ENCODE data around the gene SLC30A1.

Gene SLC30A1

GRCh38 chr1:211534545-211535291, 44.2 kb downstream of the SLC30A1 start:
- Histone ChIP-seq H3K27me3 (ENCODE audit: control insufficient read depth in 1 of 2, insufficient read depth in 2 of 2, low read length in 2 of 2) (no peaks in the 10 kb centered on the region), H3K9me3 (ENCODE audit: control insufficient read depth in 1 of 2, low read length in 2 of 2) (no peaks in the 10 kb centered on the region), H3K4me3 (ENCODE audit: low read depth in 1 of 2, low read length in 2 of 2) (no peak overlapping the region), H3K36me3 (ENCODE audit: control insufficient read depth in 1 of 2, insufficient read depth in 2 of 2, low read length in 2 of 2) (no peaks in the 10 kb centered on the region), H3K4me1 (ENCODE audit: control insufficient read depth in 1 of 2, insufficient read depth in 2 of 2, low read length in 2 of 2) (no peaks in the 10 kb centered on the region), H3K27ac (ENCODE audit: low read depth, low read length) (no peak overlapping the region), H3K9ac (ENCODE audit: low read depth in 1 of 2, low read length in 2 of 2) (no peak overlapping the region)

GRCh38 chr1:211532088-211532444, 46.9 kb downstream of the SLC30A1 start:
- H3K9me3 ChIP-seq (ENCODE audit: control insufficient read depth in 1 of 2, low read length in 2 of 2), result no peaks in the 10 kb centered on the region
- H3K36me3 ChIP-seq (ENCODE audit: control insufficient read depth in 1 of 2, insufficient read depth in 2 of 2, low read length in 2 of 2), result no peaks in the 10 kb centered on the region
- no peaks in the 10 kb centered on the region for H3K4me1 ChIP-seq (ENCODE audit: control insufficient read depth in 1 of 2, insufficient read depth in 2 of 2, low read length in 2 of 2)
- no peak overlapping the region for H3K27ac ChIP-seq (ENCODE audit: low read depth, low read length)
- H3K4me3 ChIP-seq (ENCODE audit: low read depth in 1 of 2, low read length in 2 of 2), result no peak overlapping the region
- no peak overlapping the region for H3K9ac ChIP-seq (ENCODE audit: low read depth in 1 of 2, low read length in 2 of 2)
- H3K27me3 ChIP-seq (ENCODE audit: control insufficient read depth in 1 of 2, insufficient read depth in 2 of 2, low read length in 2 of 2), result no peaks in the 10 kb centered on the region

- Histone ChIP-seq H3K9ac (ENCODE audit: low read depth in 1 of 2, low read length in 2 of 2) (no peak overlapping the region), H3K4me3 (ENCODE audit: low read depth in 1 of 2, low read length in 2 of 2) (no peak overlapping the region), H3K9me3 (ENCODE audit: control insufficient read depth in 1 of 2, low read length in 2 of 2) (no peaks in the 10 kb centered on the region), H3K4me1 (ENCODE audit: control insufficient read depth in 1 of 2, insufficient read depth in 2 of 2, low read length in 2 of 2) (no peaks in the 10 kb centered on the region), H3K27ac (ENCODE audit: low read depth, low read length) (no peak overlapping the region), H3K36me3 (ENCODE audit: control insufficient read depth in 1 of 2, insufficient read depth in 2 of 2, low read length in 2 of 2) (no peaks in the 10 kb centered on the region), H3K27me3 (ENCODE audit: control insufficient read depth in 1 of 2, insufficient read depth in 2 of 2, low read length in 2 of 2) (no peaks in the 10 kb centered on the region)
Observed at GRCh38 chr1:211531194-211532087, 47.5 kb downstream of the SLC30A1 start.

- H3K4me1 ChIP-seq (ENCODE audit: control insufficient read depth in 1 of 2, insufficient read depth in 2 of 2, low read length in 2 of 2), result no peaks in the 10 kb centered on the region
- H3K4me3 ChIP-seq (ENCODE audit: low read depth in 1 of 2, low read length in 2 of 2), result no peak overlapping the region
- no peak overlapping the region for H3K9ac ChIP-seq (ENCODE audit: low read depth in 1 of 2, low read length in 2 of 2)
- H3K36me3 ChIP-seq (ENCODE audit: control insufficient read depth in 1 of 2, insufficient read depth in 2 of 2, low read length in 2 of 2), result no peaks in the 10 kb centered on the region
- H3K27me3 ChIP-seq (ENCODE audit: control insufficient read depth in 1 of 2, insufficient read depth in 2 of 2, low read length in 2 of 2), result no peaks in the 10 kb centered on the region
- H3K9me3 ChIP-seq (ENCODE audit: control insufficient read depth in 1 of 2, low read length in 2 of 2), result no peaks in the 10 kb centered on the region
- H3K27ac ChIP-seq (ENCODE audit: low read depth, low read length), result no peak overlapping the region
Observed at GRCh38 chr1:211530102-211530501, 48.9 kb downstream of the SLC30A1 start.

- H3K9ac ChIP-seq (ENCODE audit: low read depth in 1 of 2, low read length in 2 of 2), result no peak overlapping the region
- no peak overlapping the region for H3K27ac ChIP-seq (ENCODE audit: low read depth, low read length)
Observed at GRCh38 chr1:211529453-211529852, 49.5 kb downstream of the SLC30A1 start.

GRCh38 chr1:211529011-211529410, 50.0 kb downstream of the SLC30A1 start:
- Histone ChIP-seq H3K9me3 (ENCODE audit: control insufficient read depth in 1 of 2, low read length in 2 of 2) (no peaks in the 10 kb centered on the region), H3K27me3 (ENCODE audit: control insufficient read depth in 1 of 2, insufficient read depth in 2 of 2, low read length in 2 of 2) (no peaks in the 10 kb centered on the region), H3K27ac (ENCODE audit: low read depth, low read length) (no peak overlapping the region), H3K4me1 (ENCODE audit: control insufficient read depth in 1 of 2, insufficient read depth in 2 of 2, low read length in 2 of 2) (no peaks in the 10 kb centered on the region), H3K4me3 (ENCODE audit: low read depth in 1 of 2, low read length in 2 of 2) (no peak overlapping the region), H3K9ac (ENCODE audit: low read depth in 1 of 2, low read length in 2 of 2) (no peak overlapping the region), H3K36me3 (ENCODE audit: control insufficient read depth in 1 of 2, insufficient read depth in 2 of 2, low read length in 2 of 2) (no peaks in the 10 kb centered on the region)

More at GRCh38 chr1:211529453-211529852, 49.5 kb downstream of the SLC30A1 start:
- no peaks in the 10 kb centered on the region for H3K4me1 ChIP-seq (ENCODE audit: control insufficient read depth in 1 of 2, insufficient read depth in 2 of 2, low read length in 2 of 2)
- no peaks in the 10 kb centered on the region for H3K36me3 ChIP-seq (ENCODE audit: control insufficient read depth in 1 of 2, insufficient read depth in 2 of 2, low read length in 2 of 2)
- no peaks in the 10 kb centered on the region for H3K9me3 ChIP-seq (ENCODE audit: control insufficient read depth in 1 of 2, low read length in 2 of 2)
- no peak overlapping the region for H3K4me3 ChIP-seq (ENCODE audit: low read depth in 1 of 2, low read length in 2 of 2)
- H3K27me3 ChIP-seq (ENCODE audit: control insufficient read depth in 1 of 2, insufficient read depth in 2 of 2, low read length in 2 of 2), result no peaks in the 10 kb centered on the region

GRCh38 chr1:211527888-211528287, 51.1 kb downstream of the SLC30A1 start:
- H3K9me3 ChIP-seq (ENCODE audit: control insufficient read depth in 1 of 2, low read length in 2 of 2), result no peaks in the 10 kb centered on the region
- H3K27me3 ChIP-seq (ENCODE audit: control insufficient read depth in 1 of 2, insufficient read depth in 2 of 2, low read length in 2 of 2), result no peaks in the 10 kb centered on the region
- H3K27ac ChIP-seq (ENCODE audit: low read depth, low read length), result no peak overlapping the region
- H3K36me3 ChIP-seq (ENCODE audit: control insufficient read depth in 1 of 2, insufficient read depth in 2 of 2, low read length in 2 of 2), result no peaks in the 10 kb centered on the region
- no peak overlapping the region for H3K9ac ChIP-seq (ENCODE audit: low read depth in 1 of 2, low read length in 2 of 2)
- H3K4me3 ChIP-seq (ENCODE audit: low read depth in 1 of 2, low read length in 2 of 2), result no peak overlapping the region
- H3K4me1 ChIP-seq (ENCODE audit: control insufficient read depth in 1 of 2, insufficient read depth in 2 of 2, low read length in 2 of 2), result no peaks in the 10 kb centered on the region

GRCh38 chr1:211527006-211527405, 52.0 kb downstream of the SLC30A1 start:
- Histone ChIP-seq H3K4me3 (ENCODE audit: low read depth in 1 of 2, low read length in 2 of 2) (no peak overlapping the region), H3K27me3 (ENCODE audit: control insufficient read depth in 1 of 2, insufficient read depth in 2 of 2, low read length in 2 of 2) (no peaks in the 10 kb centered on the region), H3K4me1 (ENCODE audit: control insufficient read depth in 1 of 2, insufficient read depth in 2 of 2, low read length in 2 of 2) (no peaks in the 10 kb centered on the region), H3K9ac (ENCODE audit: low read depth in 1 of 2, low read length in 2 of 2) (no peak overlapping the region), H3K9me3 (ENCODE audit: control insufficient read depth in 1 of 2, low read length in 2 of 2) (no peaks in the 10 kb centered on the region), H3K36me3 (ENCODE audit: control insufficient read depth in 1 of 2, insufficient read depth in 2 of 2, low read length in 2 of 2) (no peaks in the 10 kb centered on the region), H3K27ac (ENCODE audit: low read depth, low read length) (no peak overlapping the region)

GRCh38 chr1:211526101-211526500, 52.9 kb downstream of the SLC30A1 start:
- H3K4me3 ChIP-seq (ENCODE audit: low read depth in 1 of 2, low read length in 2 of 2), result no peak overlapping the region
- H3K36me3 ChIP-seq (ENCODE audit: control insufficient read depth in 1 of 2, insufficient read depth in 2 of 2, low read length in 2 of 2), result no peaks in the 10 kb centered on the region
- H3K27ac ChIP-seq (ENCODE audit: low read depth, low read length), result no peak overlapping the region
- H3K9me3 ChIP-seq (ENCODE audit: control insufficient read depth in 1 of 2, low read length in 2 of 2), result no peaks in the 10 kb centered on the region
- H3K27me3 ChIP-seq (ENCODE audit: control insufficient read depth in 1 of 2, insufficient read depth in 2 of 2, low read length in 2 of 2), result no peaks in the 10 kb centered on the region
- H3K4me1 ChIP-seq (ENCODE audit: control insufficient read depth in 1 of 2, insufficient read depth in 2 of 2, low read length in 2 of 2), result no peaks in the 10 kb centered on the region
- no peak overlapping the region for H3K9ac ChIP-seq (ENCODE audit: low read depth in 1 of 2, low read length in 2 of 2)

GRCh38 chr1:211525101-211525676, 53.8 kb downstream of the SLC30A1 start:
- Histone ChIP-seq H3K9me3 (ENCODE audit: control insufficient read depth in 1 of 2, low read length in 2 of 2) (no peaks in the 10 kb centered on the region), H3K4me1 (ENCODE audit: control insufficient read depth in 1 of 2, insufficient read depth in 2 of 2, low read length in 2 of 2) (no peaks in the 10 kb centered on the region), H3K4me3 (ENCODE audit: low read depth in 1 of 2, low read length in 2 of 2) (no peak overlapping the region)

More at GRCh38 chr1:211525101-211525676, 53.8 kb downstream of the SLC30A1 start:
- Histone ChIP-seq H3K27ac (ENCODE audit: low read depth, low read length) (no peak overlapping the region), H3K9ac (ENCODE audit: low read depth in 1 of 2, low read length in 2 of 2) (no peak overlapping the region), H3K36me3 (ENCODE audit: control insufficient read depth in 1 of 2, insufficient read depth in 2 of 2, low read length in 2 of 2) (no peaks in the 10 kb centered on the region), H3K27me3 (ENCODE audit: control insufficient read depth in 1 of 2, insufficient read depth in 2 of 2, low read length in 2 of 2) (no peaks in the 10 kb centered on the region)
